K562 treated with DMSO at 1 percent for 24 hours (cell line): ENCODE measurements around the gene ACP7. TPM values are rescaled to one million over a fixed set of nuclear protein-coding genes. Genes with fewer than 3 reads are reported as not detected.

ENCODE experiments used
- total RNA-seq: library from RNA; unstranded; fragments of 300-600 nt; gene quantifications from 2 replicates; pipeline ENCODE4 v1.2.3, GENCODE V29; 2022; ENCODE audit warnings: low read depth; ENCODE audit not compliant: insufficient read depth

The ACP7 gene, protein sequence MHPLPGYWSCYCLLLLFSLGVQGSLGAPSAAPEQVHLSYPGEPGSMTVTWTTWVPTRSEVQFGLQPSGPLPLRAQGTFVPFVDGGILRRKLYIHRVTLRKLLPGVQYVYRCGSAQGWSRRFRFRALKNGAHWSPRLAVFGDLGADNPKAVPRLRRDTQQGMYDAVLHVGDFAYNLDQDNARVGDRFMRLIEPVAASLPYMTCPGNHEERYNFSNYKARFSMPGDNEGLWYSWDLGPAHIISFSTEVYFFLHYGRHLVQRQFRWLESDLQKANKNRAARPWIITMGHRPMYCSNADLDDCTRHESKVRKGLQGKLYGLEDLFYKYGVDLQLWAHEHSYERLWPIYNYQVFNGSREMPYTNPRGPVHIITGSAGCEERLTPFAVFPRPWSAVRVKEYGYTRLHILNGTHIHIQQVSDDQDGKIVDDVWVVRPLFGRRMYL
- not detected in 2 replicates for total RNA-seq

DNA sequence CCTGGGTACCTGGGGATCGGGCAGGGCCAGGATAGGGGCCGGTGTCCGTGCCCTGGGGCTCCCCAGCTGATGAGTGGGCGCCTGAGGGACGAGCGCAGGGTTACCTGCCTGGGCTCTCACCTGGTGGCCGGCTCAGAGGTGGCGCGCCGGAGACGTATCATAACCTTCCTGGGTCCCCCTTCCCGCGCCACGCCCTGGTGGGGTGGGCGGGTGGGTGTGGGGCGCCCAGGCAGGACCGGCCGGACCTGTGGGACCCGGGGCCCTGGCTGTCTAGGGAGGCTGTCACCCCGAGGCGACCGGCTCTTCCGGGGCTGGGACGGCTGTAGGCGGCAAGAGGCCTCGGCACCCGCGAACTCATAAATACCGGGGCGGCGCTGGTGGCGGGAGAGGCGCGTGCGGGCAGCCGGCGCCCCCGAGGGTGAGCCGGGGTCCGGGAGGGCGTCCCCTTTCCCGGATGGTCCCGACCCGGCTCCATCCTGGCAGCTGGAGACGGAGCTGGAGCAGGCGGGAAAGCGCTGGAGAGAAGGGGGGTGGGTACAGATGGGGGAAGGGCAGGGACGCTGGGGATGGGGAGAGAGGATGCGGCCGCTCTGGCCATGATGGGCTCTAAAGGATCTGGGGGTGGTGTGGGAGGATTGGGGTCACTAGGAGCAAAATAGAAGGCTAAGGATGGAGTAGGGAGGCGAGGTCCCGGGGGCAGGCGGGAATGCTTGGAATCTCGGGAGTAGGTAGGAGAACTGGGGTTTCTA, at the start of gene ACP7:
ACP7 (plus strand) TSS at position 386 of the 749 bp plus-strand sequence. CDS start 902 bp downstream, outside the sequence.

GRCh38 chr19:39125554-39126311, 41.6 kb downstream of the ACP7 start, which contains the start of gene PAK4:
TSS of gene PAK4 (plus strand) at chr19:39125786. CDS start at chr19:39169554, 43,768 bp downstream.

Other genes starting within 250 kb of the ACP7 start
- 336 and 358 TPM in 2 replicates for gene HNRNPL, start 234.4 kb upstream of the ACP7 start, total RNA-seq
- gene RINL, start 206.1 kb upstream of the ACP7 start, total RNA-seq = 9.0 and 11.8 TPM in 2 replicates
- gene SIRT2, start 184.8 kb upstream of the ACP7 start, total RNA-seq = 96.7 and 101 TPM in 2 replicates
- 31.9 and 32.1 TPM in 2 replicates for gene NFKBIB, start 184.4 kb upstream of the ACP7 start, total RNA-seq
- gene CCER2, start 172.2 kb upstream of the ACP7 start, total RNA-seq = not detected in 2 replicates
- 25.5 and 31.4 TPM in 2 replicates for gene SARS2, start 153.6 kb upstream of the ACP7 start, total RNA-seq
- 91.0 and 98.5 TPM in 2 replicates for gene MRPS12, start 153.4 kb upstream of the ACP7 start, total RNA-seq
- gene FBXO17, start 108.6 kb upstream of the ACP7 start, total RNA-seq = 34.1 and 34.9 TPM in 2 replicates
- gene FBXO27, start 51.8 kb upstream of the ACP7 start, total RNA-seq = 7.4 and 8.0 TPM in 2 replicates
- gene PAK4, start 41.4 kb downstream of the ACP7 start, total RNA-seq = 48.0 and 51.2 TPM in 2 replicates
- gene NCCRP1, start 112.6 kb downstream of the ACP7 start, total RNA-seq = not detected in 2 replicates
- gene SYCN, start 119.9 kb downstream of the ACP7 start, total RNA-seq = not detected in 2 replicates
- gene IFNL3, start 160.6 kb downstream of the ACP7 start, total RNA-seq = not detected in 2 replicates
- not detected in 2 replicates for gene IFNL4, start 164.5 kb downstream of the ACP7 start, total RNA-seq
- not detected in 2 replicates for gene IFNL2, start 184.0 kb downstream of the ACP7 start, total RNA-seq
- gene IFNL1, start 212.0 kb downstream of the ACP7 start, total RNA-seq = not detected in 2 replicates
- gene LRFN1, start 236.5 kb downstream of the ACP7 start, total RNA-seq = 10.9 TPM in 2 replicates